BJ (cell line): ENCODE results near the gene CFAP97. TPM values are rescaled to one million over a fixed set of nuclear protein-coding genes. Genes with fewer than 3 reads are reported as not detected.

Experiments used
- CTCF ChIA-PET: fragments of 350-600 bp; formaldehyde crosslinking; extraction: SDS; loops from one replicate; lab custom pipeline; 2021; ENCODE audit warnings: antibody characterized with exemption, inconsistent platforms; lab: Yijun Ruan, JAX
- POLR2A ChIA-PET: fragments of 300-600 bp; sonication (Branson Sonifier 250); formaldehyde crosslinking; extraction: SDS; loops from one replicate; lab custom pipeline; 2021; ENCODE audit warnings: antibody characterized with exemption; lab: Charles Lee
- DNase-seq: peaks from one replicate; pipeline ENCODE4 v3.0.0-alpha.2; 2011; ENCODE audit warnings: low read depth
- H3K27me3 ChIP-seq: 2 replicates; pipeline ENCODE4 v1.6.0; 2011; ENCODE audit warnings: low read length; ENCODE audit not compliant: control insufficient read depth, insufficient read depth
- H3K36me3 ChIP-seq: 2 replicates; pipeline ENCODE4 v1.5.1; 2011; ENCODE audit warnings: low read length; ENCODE audit not compliant: control insufficient read depth, insufficient read depth
- H3K4me3 ChIP-seq: 2 replicates; pipeline ENCODE4 v1.5.1; 2011; ENCODE audit warnings: low read depth, mild to moderate bottlenecking, control low read depth, low read length
- CTCF ChIP-seq: IDR thresholded peaks from 2 replicates; pipeline ENCODE4 v1.5.1; 2011; ENCODE audit warnings: low read depth, mild to moderate bottlenecking, control low read depth, inconsistent platforms, low read length, moderate library complexity; ENCODE audit not compliant: insufficient read depth
- polyA plus RNA-seq: library from polyadenylated mRNA; depleted of rRNA; stranded (reverse); fragments of >200 nt; gene quantifications from 2 replicates; pipeline ENCODE4 v1.2.3, GENCODE V29; 2011

The CFAP97 gene
- polyA plus RNA-seq, 1 experiment: 16.4 TPM

- no peaks in the 10 kb centered on the region for H3K27me3 ChIP-seq
Measured at GRCh38 chr4:185222598-185222997, 18.8 kb upstream of the CFAP97 start.

GRCh38 chr4:185221912-185222311, 18.1 kb upstream of the CFAP97 start:
- H3K36me3 ChIP-seq: no peaks in the 10 kb centered on the region
- DNase-seq: no peak
- no peak for TF ChIP-seq CTCF
- no peaks in the 10 kb centered on the region for H3K27me3 ChIP-seq
- H3K4me3 ChIP-seq: no peak overlapping the region
- POLR2A ChIA-PET: no interaction called here
- CTCF ChIA-PET: no interaction called here

More at GRCh38 chr4:185222598-185222997, 18.8 kb upstream of the CFAP97 start:
- no peak for DNase-seq
- CTCF ChIA-PET: interaction anchor here (0.6 to 1.4 kb wide), 2 partner anchors 39 to 56 kb away, joined by 4 read pairs; no protein-coding TSS in a partner anchor
- TF ChIP-seq CTCF: no peak
- no peaks in the 10 kb centered on the region for H3K36me3 ChIP-seq
- H3K4me3 ChIP-seq: no peak overlapping the region
- POLR2A ChIA-PET: no interaction called here

- DNase-seq: no peak
- Histone ChIP-seq H3K36me3 (no peaks in the 10 kb centered on the region), H3K27me3 (no peaks in the 10 kb centered on the region), H3K4me3 (no peak overlapping the region)
- ChIA-PET POLR2A (no interaction called here), CTCF (no interaction called here)
- TF ChIP-seq CTCF: no peak
Measured at GRCh38 chr4:185221491-185221890, 17.7 kb upstream of the CFAP97 start.

GRCh38 chr4:185219551-185220344, 15.9 kb upstream of the CFAP97 start:
- no peaks in the 10 kb centered on the region for H3K27me3 ChIP-seq
- no peak for TF ChIP-seq CTCF
- CTCF ChIA-PET: no interaction called here
- H3K4me3 ChIP-seq: no peak overlapping the region
- POLR2A ChIA-PET: interaction anchor here (0.8 kb wide), 1 partner anchor 10 kb away, joined by 3 read pairs; no protein-coding TSS in a partner anchor
- no peaks in the 10 kb centered on the region for H3K36me3 ChIP-seq
- peak; percentile 78 for DNase-seq

- DNase-seq: no peak
- Histone ChIP-seq H3K27me3 (no peaks in the 10 kb centered on the region), H3K36me3 (no peaks in the 10 kb centered on the region), H3K4me3 (no peak overlapping the region)
- TF ChIP-seq CTCF: no peak
- CTCF ChIA-PET: interaction anchor here (0.5 kb wide), 1 partner anchor 117 kb away, joined by 3 read pairs; no protein-coding TSS in a partner anchor
- POLR2A ChIA-PET: no interaction called here
Measured at GRCh38 chr4:185218312-185218711, 14.5 kb upstream of the CFAP97 start.
